ENCODE data around the gene HSD3B1. TPM values are rescaled to one million over a fixed set of nuclear protein-coding genes. Genes with fewer than 3 reads are reported as not detected.

The HSD3B1 gene
- total and polyA plus RNA-seq, 2 experiments from 2014 or later: not detected

- ATAC-seq: no peak
- H3K36me3 ChIP-seq (ENCODE audit: insufficient read depth): no peaks in the 10 kb centered on the region
- H3K27ac ChIP-seq (ENCODE audit: low read depth): no peak overlapping the region
- no peaks in the 10 kb centered on the region for H3K36me3 Mint-ChIP-seq (ENCODE audit: low read depth)
- no peaks in the 10 kb centered on the region for H3K4me1 ChIP-seq (ENCODE audit: insufficient read depth)
- H3K27ac Mint-ChIP-seq: no peak overlapping the region
- DNase-seq (ENCODE audit: low spot score): no peak
- H3K9me2 ChIP-seq (ENCODE audit: insufficient read depth): no peaks in the 10 kb centered on the region
- no peaks in the 10 kb centered on the region for H3K79me2 ChIP-seq (replicated peaks; ENCODE audit: insufficient read depth)
- no peak overlapping the region for H2AFZ ChIP-seq
- H3K4me1 Mint-ChIP-seq: no peaks in the 10 kb centered on the region
- H3K4me3 Mint-ChIP-seq: no peak overlapping the region
- no peak overlapping the region for H3K4me2 ChIP-seq
- no peak overlapping the region for H3K4me3 ChIP-seq
- no peaks in the 10 kb centered on the region for H3F3A ChIP-seq (replicated peaks; ENCODE audit: low read depth)
- no peaks in the 10 kb centered on the region for H3K27me3 ChIP-seq (ENCODE audit: insufficient read depth)
- H3K27me3 Mint-ChIP-seq (ENCODE audit: insufficient read depth, low read depth, poor library complexity): peaks cover 5% of the 10 kb centered on the region
- no peaks in the 10 kb centered on the region for H3K9me3 Mint-ChIP-seq
- TF ChIP-seq EZH2 (IDR thresholded peaks at IDR 0.05; ENCODE audit: low read depth, unreplicated experiment) (no peak), NANOG (IDR thresholded peaks at IDR 0.05; ENCODE audit: borderline replicate concordance) (no peak), ETS1 (IDR thresholded peaks at IDR 0.05) (no peak), CTCF (conservative IDR thresholded peaks at IDR 0.05; ENCODE audit: low read depth in 2 of 2) (no peak), JUNB (IDR thresholded peaks at IDR 0.05; ENCODE audit: unreplicated experiment) (no peak), ZNF114 (CRISPR knock-in tag; IDR thresholded peaks at IDR 0.05) (no peak), CREB1 (CRISPR knock-in tag; IDR thresholded peaks at IDR 0.05; ENCODE audit: low read depth) (no peak), ZNF331 (CRISPR knock-in tag; IDR thresholded peaks at IDR 0.05; ENCODE audit: low read depth) (no peak), POLR2AphosphoS5 (IDR thresholded peaks at IDR 0.05; ENCODE audit: low read depth) (no peak), REST (IDR thresholded peaks at IDR 0.05; ENCODE audit: unreplicated experiment) (no peak), STAT1 (IDR thresholded peaks at IDR 0.05; ENCODE audit: unreplicated experiment) (no peak)
- H4K20me1 ChIP-seq (replicated peaks; ENCODE audit: insufficient read depth): no peaks in the 10 kb centered on the region
Observed at GRCh38 chr1:119510046-119510445, 3.0 kb downstream of the HSD3B1 start.
